GM12875 (cell line): ENCODE results near the gene HEPHL1.

ENCODE experiments used
- H3K4me3 ChIP-seq: one replicate; pipeline ENCODE4 v1.5.1; 2011; ENCODE audit warnings: low read depth, low read length, control low read depth
- TF ChIP-seq, protein P1 (sequence below): IDR thresholded peaks from 2 replicates; pipeline ENCODE4 v1.5.1; 2011; ENCODE audit warnings: low read depth, mild to moderate bottlenecking, control low read depth, inconsistent platforms, low read length, moderate library complexity, borderline replicate concordance; ENCODE audit not compliant: insufficient read depth

HEPHL1 gene

DNA sequence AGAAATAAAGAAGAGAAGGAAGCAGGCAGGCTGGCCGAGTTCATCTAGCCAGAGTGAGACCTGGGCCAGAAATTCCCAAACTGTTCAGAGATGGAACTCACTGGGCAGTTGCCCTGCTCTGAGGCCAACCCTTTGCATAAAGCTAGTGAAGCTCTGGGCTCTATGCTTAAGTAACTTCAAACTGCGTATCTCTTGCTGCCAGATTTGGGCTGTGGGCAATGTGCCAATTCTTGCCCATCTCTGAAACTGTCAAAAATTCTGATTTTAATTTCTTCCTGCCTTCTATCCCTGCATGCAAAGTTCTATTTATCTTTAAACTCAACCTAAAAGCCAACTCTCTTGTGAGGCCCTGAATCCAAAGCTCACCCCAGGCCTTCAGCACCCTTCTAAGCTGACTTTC is 36.2 kb upstream of the HEPHL1 start:
- H3K4me3 ChIP-seq: no peak overlapping the region
- TF ChIP-seq, protein P1, sequence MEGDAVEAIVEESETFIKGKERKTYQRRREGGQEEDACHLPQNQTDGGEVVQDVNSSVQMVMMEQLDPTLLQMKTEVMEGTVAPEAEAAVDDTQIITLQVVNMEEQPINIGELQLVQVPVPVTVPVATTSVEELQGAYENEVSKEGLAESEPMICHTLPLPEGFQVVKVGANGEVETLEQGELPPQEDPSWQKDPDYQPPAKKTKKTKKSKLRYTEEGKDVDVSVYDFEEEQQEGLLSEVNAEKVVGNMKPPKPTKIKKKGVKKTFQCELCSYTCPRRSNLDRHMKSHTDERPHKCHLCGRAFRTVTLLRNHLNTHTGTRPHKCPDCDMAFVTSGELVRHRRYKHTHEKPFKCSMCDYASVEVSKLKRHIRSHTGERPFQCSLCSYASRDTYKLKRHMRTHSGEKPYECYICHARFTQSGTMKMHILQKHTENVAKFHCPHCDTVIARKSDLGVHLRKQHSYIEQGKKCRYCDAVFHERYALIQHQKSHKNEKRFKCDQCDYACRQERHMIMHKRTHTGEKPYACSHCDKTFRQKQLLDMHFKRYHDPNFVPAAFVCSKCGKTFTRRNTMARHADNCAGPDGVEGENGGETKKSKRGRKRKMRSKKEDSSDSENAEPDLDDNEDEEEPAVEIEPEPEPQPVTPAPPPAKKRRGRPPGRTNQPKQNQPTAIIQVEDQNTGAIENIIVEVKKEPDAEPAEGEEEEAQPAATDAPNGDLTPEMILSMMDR: no peak

DNA sequence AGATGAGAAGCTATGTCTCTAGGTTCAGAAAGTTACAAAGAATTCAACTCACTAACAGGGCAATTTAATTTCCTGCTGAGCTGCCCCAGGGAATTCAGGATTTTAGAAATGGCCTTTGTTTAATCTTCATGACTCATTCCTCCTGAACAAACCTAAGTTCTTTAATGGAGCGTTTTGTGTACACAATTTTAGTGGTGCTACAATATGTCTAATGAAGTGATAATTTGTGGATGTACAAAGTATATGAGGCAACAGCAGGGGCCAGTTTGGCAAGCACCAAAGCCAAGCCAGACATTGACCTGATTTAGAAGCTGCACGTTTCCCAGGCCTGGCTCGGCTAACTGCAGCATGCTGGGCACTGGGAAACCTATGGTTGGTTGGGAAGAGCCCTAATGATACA is 34.4 kb upstream of the HEPHL1 start:
- H3K4me3 ChIP-seq: no peak overlapping the region
- TF ChIP-seq, protein P1: no peak

DNA sequence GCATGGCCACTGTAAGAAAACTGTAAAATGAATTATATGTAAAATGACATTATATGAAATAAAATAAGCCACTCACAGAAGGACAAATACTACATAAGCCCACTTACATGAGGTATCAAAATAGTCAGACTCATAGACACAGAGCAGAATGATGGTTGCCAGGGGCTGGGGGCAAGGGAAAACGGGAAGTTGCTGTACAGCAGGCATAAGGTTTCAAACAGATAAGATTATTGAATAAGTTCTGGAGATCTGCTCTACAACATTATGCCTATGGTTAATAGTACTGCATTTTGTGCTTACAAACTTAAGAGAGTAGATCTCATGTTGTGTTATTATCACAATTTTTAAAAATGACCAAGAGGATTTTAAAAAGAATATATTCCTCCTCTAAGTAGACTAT is 32.7 kb upstream of the HEPHL1 start:
- H3K4me3 ChIP-seq: no peak overlapping the region
- TF ChIP-seq, protein P1: no peak

DNA sequence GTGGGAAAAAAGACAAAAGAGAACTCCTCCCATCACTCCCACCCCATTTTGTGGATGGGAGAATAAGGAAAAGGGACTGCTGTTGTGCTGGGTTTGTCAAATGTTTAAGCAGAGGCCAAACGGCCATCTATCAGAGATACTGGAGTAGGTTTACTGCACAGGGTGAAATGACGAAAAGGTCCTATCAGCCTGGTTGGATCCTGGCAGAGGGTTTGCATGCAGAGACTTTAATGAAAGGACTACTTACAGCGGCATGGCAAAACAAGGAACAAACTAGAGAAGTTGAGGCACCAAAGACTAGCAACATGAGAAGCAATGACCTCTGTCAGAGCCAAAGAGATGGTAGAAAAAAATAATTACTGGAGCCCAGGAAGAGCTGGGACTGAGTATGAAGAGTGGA is 32.2 kb upstream of the HEPHL1 start:
- TF ChIP-seq, protein P1: no peak
- no peak overlapping the region for H3K4me3 ChIP-seq

DNA sequence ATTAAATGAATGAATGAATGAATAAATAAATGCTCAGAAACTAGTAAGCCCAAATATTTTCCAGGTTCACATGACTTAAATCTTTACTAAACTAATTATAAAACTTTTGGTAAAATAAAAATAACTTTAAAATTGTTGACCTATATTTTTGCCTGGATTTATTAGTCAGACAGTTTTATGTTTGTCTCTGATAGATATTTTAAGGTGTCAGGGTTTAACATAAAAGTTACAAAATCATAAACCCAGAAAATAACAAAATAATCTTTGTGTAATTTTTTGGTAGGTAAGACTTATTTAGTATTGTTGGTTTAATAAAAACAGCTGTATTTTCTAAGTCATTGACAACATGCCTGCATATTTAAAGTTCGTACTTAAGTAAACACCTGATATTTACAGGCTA is 27.4 kb upstream of the HEPHL1 start:
- no peak overlapping the region for H3K4me3 ChIP-seq
- TF ChIP-seq, protein P1: no peak

DNA sequence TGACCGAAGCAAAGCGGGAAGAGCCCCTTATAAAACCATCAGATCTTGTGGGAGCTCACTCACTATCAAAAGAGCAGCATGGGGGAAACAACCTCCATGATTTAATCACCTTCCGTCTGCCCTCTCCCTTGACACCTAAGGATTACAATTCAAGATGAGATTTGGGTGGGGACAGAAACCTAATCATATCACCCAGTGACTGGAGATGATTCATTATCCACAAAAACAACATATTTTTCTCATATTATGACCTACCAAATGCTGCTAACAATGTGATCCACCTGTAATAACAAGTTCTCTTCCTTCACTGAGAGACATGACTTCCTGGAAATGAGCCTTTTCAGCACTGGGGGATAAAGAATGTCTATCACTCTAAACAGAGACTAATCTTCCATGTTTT is 23.4 kb upstream of the HEPHL1 start:
- TF ChIP-seq, protein P1: no peak

DNA sequence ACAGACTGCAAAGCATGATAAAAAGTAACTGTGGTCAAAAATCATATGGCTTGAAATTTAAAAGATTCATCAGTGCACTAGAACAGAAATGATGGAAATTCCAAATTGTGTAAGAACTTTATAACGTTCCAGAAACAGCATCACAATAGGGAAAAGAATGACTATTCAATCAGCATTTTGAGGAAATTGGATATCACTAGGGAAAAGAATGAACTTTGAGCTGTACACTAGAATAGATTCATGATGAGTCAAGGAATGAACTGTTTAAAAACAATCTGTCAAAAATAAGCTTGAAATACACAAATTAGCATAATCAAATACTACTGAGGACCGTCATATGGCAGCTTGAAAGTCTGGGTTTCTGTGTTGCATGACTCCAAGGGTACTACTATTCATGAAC is 20.5 kb upstream of the HEPHL1 start:
- no peak overlapping the region for H3K4me3 ChIP-seq
- TF ChIP-seq, protein P1: no peak

More for the DNA sequence above, 23.4 kb upstream of the HEPHL1 start:
- H3K4me3 ChIP-seq: no peak overlapping the region
